ENCODE results near the gene PGBD5.

PGBD5 gene

DNA sequence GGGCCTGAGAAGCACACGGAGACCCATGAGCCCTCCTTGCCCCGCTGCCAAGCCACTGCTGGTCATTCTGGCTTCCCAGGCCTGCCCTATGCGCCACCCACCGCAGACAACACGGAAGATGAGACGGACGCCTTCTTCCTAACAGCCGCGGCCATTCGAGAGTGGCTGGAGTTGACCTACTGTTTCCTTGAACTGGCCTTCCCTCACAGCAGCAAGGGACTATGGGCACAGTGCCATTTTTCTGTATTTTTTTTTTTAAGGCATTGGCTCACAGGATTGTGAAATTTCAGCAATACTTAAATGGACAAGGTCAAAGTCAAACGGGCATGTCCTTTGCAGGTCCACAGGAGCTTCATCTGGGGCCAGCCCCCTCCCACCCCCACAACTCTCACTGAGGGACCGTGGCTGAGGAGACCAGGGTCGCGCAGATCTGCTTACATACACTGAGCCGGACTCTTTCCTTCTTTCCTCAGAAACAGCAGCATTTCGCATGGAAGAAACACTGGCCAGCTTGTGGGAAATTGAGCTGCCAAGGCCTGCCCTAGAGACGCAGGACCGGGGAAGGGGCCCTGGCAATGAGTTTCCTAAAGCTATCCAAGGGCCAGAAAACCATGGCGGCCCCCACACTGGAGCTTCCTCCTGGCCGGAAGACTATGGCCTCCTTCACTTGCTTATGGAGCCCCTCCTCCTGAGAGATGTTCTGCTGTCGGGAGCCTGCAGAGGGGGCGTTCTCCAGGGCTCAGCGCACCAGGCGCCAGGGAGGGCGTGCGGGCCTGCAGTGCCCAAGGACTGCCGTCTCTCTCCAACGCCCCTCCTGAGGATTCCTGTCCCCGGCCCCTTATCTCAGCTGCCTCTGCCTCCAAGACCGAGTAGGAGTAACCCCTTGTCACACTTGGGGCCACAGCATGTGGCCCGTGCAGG, 98.9 kb downstream of the PGBD5 start:
- no peak for DNase-seq

GRCh38 chr1:230323686-230324085, 102.4 kb downstream of the PGBD5 start:
- no peak for DNase-seq

DNA sequence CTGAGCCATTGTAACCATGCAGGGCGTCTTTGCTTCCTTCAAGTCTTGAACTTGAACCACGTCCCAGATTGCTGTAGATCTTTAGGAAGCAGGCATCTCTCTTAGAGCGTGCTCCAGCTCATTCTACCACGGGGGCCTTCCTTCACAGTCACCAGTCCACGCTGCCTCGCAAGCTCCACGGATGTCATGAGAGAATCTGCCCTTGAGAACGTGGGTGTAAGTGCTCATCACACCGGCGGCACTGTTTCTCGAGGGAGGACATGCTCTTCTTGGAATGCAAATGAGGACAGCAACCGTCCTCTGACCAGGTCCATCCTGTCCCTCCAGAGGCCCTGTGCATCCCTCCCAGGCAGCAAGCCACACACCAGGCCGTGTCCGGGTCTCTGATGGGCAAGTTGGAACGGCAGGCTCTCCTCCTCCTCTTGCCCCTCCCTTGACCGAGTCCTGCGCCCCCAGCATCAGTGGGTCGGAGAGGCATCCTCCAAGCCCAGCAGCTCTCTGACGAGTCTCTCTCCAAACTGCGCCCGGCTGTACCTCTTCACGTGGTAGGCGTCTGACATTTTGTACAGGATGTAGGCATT, 103.1 kb downstream of the PGBD5 start:
- peak in 1 of 51 donors; percentile 49 for DNase-seq

GRCh38 chr1:230322421-230322756, 103.7 kb downstream of the PGBD5 start:
- DNase-seq = no peak

DNA sequence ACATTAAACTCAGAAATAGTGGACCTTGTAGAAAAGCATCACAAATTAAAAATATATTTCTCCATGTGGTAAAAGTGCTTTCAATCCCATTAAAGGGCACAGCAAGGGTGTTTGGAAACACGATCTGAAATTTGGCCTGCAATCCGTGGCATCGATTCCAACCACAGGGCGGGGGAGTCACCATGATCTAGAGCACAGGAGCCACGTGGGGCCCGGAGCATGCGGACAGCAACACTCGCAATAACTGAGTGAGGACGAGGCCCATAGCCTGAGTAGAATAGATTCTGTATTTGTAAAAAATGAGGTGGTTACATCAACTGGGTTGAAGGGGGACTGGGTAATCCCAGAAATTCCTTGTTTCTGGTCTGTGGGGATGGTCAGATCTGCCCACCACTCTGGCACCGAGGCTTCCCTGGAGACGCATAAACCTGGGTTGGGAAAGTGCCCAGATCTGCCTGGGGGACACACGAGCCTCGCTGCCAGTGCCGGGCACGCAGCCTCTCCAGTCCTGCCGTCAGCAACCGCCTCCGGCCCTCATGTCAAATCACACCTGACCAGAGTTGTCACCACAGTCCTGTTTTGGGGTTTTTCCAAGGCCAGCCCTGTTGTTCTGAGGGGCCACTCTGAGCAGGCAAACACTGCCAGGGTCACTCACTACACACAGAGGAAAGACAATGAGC, 104.3 kb downstream of the PGBD5 start:
- DNase-seq = peak in 1 of 51 donors; percentile 35

DNA sequence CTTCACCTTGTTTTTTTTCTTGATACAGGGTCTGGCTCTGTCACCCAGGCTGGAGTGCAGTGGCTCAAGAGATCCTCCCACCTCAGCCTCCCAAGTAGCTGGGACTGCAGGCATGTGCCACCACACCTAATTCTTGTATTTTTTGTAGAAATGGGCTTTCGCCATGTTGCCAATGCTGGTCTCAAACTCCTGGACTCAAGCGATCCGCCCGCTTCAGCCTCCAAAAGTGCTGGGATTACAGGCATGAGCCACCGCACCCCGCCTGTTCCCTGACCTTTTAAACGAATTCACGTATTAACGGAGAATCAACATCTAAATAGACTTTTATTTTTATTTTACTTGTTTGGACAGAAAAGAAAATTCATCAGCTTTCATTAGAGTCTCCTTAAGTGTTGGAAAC, 104.8 kb downstream of the PGBD5 start:
- DNase-seq = no peak

DNA sequence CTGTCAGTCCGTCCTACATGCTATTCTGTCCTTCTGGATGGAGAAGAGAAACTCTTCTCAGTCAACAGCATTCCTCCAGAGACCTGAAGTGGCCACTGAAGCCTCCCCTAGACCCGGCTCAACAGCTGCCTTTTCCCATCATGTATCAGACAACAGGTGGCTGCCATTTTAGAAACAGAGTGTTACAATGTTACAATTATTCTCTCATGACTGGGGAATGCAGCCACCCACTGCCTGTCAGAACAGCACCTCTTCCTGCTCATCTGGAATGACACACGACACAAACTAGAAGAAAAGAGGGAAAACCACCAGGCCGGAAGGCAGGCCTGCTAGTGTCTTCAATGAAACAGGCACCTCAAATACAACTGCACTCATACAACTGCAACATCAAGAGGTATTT, 105.3 kb downstream of the PGBD5 start:
- DNase-seq = no peak

- no peak for DNase-seq
Observed at GRCh38 chr1:230319014-230319747, 107.0 kb downstream of the PGBD5 start.

DNA sequence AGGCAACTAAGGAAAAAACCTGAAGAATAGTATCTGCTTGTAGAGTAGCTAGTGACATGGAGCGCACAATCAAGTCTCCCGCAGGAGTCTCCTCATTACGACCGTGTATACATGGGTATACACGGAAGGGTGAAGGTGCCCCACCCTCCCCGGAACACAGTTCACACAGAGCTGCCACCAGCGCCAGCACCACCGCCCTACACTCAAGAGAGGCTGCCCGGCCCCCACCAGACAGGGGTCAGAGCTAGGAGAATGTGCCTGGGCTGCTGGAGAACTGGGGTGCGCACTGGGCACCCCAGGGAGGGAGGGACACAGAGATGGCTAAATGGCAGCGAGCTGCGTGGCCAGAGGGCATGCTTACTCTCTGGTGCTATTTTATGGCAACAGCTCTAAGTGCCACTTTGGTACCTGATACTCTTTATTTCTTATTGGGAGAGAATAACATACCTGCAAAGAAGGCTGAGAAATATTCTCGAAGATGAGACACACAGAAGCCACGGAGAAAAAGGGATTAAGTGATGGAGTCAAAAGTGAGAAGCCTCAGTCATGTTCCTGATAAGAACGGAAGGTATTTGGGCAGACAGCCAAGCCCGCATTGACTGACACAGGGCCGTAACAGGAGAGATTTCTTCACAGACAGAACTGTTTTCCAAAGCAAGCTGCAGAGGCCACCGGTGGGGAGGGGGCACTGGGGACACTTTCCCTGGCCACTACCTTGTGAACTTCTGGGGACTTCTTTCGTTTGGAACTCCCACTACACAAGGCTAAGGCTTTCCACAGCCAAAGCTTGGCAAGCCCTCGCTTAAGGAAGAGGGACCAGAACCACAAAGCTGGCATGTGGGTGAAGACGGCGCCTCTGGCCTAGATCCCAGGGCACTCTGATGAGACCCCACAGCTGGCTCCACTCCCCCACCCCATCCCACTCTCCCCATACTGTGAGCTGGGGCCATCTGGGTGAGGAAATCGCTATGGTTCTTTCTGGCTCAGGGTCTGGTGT, 108.0 kb downstream of the PGBD5 start:
- DNase-seq = no peak

DNA sequence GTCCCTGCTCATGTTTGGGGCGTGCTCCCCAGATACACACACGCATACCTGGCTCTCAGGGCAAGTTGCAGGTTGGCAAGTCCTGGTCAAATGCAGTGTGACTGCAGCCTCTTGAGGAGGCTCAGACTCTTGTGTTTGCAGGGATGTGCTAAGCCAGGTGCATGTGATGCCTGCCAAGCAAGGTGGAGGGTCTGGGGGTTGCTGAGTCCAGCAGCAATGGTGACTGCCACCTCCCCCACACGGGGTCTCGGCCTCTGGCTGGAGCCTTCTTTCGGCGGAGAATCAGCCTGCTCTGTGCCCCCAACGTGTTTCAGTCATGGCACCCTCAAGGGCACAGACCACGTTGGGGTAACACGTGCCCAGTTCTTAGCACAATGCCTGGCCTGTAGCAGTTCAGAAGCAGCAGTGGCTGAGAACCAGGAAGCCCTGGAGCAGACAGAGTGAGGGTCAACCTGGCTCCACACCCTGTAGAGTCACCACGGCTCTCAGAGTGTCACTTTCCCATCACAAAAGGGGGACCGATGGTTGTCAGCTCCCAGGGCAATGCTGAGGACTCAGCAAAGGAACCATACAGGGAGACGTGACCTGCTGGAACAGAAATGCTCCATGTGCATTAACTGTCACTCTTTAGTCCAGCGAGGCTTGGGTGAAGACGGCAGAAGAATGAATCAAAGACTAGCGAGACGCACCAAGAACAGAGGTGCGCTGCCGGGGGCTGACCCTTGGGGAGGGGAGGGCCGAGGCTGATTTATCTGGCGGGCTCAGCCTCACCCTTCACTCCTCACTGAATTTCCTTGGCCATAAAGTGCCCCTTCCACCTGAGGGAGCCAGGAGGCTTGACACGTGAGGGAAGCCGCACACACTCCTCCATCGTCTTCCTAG, 109.0 kb downstream of the PGBD5 start:
- DNase-seq = no peak

DNA sequence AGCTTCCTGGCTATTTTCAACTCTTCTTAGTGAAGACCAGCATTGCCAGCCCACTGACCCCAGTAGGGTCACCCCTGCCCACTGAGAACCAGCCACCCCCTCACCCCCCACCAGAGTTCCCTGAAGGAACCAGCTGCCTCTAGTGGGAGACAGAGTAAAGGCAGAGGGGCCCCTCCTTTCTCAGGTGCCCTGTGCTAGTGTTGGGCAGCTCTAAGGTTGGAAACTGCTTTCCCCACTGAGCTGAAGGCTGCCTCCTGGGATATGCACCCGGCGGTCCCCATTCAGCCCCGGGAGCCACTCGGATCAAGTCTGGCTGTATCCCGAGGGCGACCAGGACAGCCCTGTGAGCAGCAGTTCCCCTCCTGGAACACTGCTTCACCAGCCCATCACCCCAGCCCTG, 111.0 kb downstream of the PGBD5 start:
- DNase-seq = no peak

- DNase-seq = no peak
Observed at GRCh38 chr1:230314142-230314470, 112.0 kb downstream of the PGBD5 start.

DNA sequence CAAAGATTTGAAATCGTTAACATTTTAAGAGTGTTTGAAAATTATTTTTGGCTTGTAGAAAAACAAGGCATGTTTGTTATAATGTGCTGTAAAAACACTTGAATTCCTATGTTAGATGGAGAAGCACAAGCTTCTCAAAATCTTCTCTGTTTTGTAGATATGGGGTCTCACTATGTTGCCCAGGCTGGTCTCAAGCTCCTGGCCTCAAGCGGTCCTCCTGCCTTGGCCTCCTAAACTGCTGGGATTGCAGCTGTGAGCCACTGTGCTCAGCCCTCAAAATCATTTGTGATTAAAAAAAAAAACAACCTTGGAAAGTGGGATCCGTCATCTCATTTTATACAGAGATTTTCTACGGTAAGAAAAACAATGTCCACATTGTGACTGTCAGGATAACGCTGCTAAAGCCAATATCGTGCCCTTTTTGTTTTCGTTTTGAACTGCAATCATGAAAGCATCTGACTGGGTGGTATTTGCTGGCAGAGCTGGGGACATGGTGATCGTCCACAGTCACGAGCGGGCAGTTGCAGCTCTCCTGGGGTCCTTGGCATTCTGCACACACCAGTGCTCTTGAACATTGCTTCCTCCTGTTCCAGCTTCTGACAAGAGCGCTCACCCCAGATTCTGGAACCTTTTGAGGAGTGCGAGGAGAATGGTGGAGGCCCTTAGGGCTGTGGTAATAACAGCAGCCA, 112.5 kb downstream of the PGBD5 start:
- no peak for DNase-seq

DNA sequence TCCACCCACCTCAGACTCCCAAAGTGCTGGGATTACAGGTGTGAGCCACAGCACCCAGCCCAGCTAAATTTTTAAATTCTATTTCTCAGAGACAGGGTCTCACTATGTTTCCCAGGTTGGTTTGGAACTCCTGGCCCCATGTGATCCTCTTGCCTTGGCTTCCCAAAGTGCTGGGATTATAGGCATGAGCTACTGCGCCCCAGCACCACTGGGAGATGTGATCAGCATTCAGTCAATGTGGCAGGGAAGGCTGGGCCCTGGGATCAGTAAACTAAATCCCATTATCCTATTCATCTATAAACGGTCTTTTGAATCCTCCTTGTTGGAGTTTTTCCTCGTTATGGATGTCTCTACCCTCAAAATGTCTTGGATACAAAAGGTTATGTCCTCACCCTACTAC, 113.5 kb downstream of the PGBD5 start:
- DNase-seq = no peak

DNA sequence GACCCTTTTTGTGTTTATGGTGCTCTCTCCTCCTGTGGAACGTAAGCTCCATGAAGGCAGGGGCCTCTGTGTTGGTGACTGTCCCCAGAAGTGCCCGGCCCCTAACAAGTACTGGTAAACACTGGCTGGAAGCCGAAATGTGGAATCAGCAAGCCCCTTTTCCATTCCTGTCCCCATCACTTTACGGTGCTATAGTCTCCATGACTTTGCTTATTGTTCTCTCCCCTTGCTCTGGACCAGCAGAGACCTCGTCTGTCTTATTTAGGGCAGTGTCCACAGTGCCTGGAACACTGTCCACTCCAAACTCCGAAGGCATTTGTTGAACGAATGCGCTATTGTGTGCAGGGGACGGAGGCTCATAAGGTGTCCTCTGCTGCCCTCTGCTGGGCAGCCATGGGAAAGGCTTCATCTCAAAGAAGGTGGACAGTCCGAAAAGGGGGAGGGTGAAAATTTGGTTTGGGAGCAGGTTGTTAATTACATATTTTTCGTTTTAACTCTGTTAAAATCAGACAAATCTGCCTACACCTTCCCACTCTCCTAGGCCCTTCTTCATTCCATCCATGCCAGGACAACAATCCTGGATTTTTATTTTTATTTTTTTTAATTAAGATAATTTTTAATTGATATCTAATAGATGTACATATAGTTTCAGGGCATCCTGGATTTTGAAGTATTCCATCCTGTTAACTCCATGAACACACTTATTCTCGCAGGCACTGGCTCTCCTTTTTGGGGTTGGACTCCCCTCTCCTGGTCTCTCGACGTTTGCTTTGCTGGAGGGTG, 115.6 kb downstream of the PGBD5 start:
- DNase-seq = peak in 47 of 51 donors; percentile 14 to 84 (median 55)

- DNase-seq = no peak
Observed at GRCh38 chr1:230309646-230310177, 116.4 kb downstream of the PGBD5 start.

DNA sequence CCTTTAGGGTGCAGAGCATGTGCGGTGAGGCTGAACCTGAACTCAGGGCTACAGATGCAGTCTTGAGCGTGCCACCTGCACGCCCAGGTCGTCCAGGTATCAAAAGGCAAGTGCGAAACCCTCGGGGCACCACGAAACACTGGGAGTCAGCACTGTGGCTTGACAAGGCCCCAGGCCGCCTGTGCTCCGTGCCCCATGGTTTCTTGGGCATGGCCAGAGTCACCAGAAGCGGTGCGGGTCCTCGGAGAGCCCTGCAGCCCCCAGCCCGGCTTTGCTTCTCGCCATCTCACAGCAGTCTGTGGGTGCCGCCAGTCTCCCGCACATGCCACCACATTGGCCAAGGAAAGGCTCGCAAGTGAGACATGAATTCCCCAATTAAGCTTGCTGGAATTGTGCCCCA, 117.3 kb downstream of the PGBD5 start:
- no peak for DNase-seq

GRCh38 chr1:230308039-230308438, 118.1 kb downstream of the PGBD5 start:
- peak in 7 of 51 donors; percentile 7 to 32 (median 14) for DNase-seq
